CD14-positive monocyte (primary cell): Measurements from ENCODE around the gene MAD1L1. TPM values are rescaled to one million over a fixed set of nuclear protein-coding genes. Genes with fewer than 3 reads are reported as not detected.

Experiments
- DNase-seq, 3 donors: peaks; one replicate each; pipeline ENCODE4 v3.0.0-alpha.2; 2011 to 2022
- H2AFZ ChIP-seq: 2 replicates; pipeline ENCODE4 v1.6.0; 2012; ENCODE audit warnings: mild to moderate bottlenecking, low read depth, low read length, inconsistent platforms; ENCODE audit not compliant: insufficient read depth, poor library complexity, severe bottlenecking
- H3K27ac ChIP-seq, 2 donors: 1 replicate in 1 of 2; 2 replicates in 1 of 2; pipeline ENCODE4 v1.5.1; 2012 to 2013; ENCODE audit warnings: low read length in 2 of 2, control low read depth in 1 of 2, inconsistent platforms in 1 of 2, low read depth in 1 of 2, mild to moderate bottlenecking in 1 of 2
- H3K27me3 ChIP-seq, 2 donors: one replicate each; pipeline versions ENCODE4 v1.6.0 to v1.6.1; 2011 to 2013; ENCODE audit warnings: low read length in 2 of 2; ENCODE audit not compliant: control insufficient read depth in 2 of 2, insufficient read depth in 2 of 2
- H3K36me3 ChIP-seq, 2 donors: replicated peaks in 1 of 2; 1 replicate in 1 of 2; 2 replicates in 1 of 2; pipeline versions ENCODE4 v1.5.1 to v1.6.1; 2012 to 2013; ENCODE audit warnings: low read length in 2 of 2, control low read depth in 1 of 2, inconsistent platforms in 1 of 2, mild to moderate bottlenecking in 1 of 2; ENCODE audit not compliant: insufficient read depth in 2 of 2, control insufficient read depth in 1 of 2
- H3K4me1 ChIP-seq, 2 donors: 1 replicate in 1 of 2; 2 replicates in 1 of 2; pipeline versions ENCODE4 v1.5.1 to v1.6.1; 2012 to 2013; ENCODE audit warnings: low read length in 2 of 2, control low read depth in 1 of 2, inconsistent platforms in 1 of 2, mild to moderate bottlenecking in 1 of 2, moderate library complexity in 1 of 2; ENCODE audit not compliant: insufficient read depth in 2 of 2, control insufficient read depth in 1 of 2
- H3K4me2 ChIP-seq: replicated peaks from 2 replicates; pipeline ENCODE3; 2012; ENCODE audit warnings: low read length, moderate library complexity, mild to moderate bottlenecking; ENCODE audit not compliant: poor library complexity, severe bottlenecking; ENCODE audit errors: extremely low read depth
- H3K4me3 ChIP-seq, 3 experiments: fragments of 200-600 bp in 1 of 3; sonication (generic) in 1 of 3; replicated peaks in 1 of 3; 1 replicate in 2 of 3; 2 replicates in 1 of 3; pipeline ENCODE4 v1.5.1; 2011 to 2013; ENCODE audit warnings: low read length in 3 of 3, mild to moderate bottlenecking in 3 of 3, control low read depth in 2 of 3, low read depth in 2 of 3, inconsistent platforms in 1 of 3, moderate library complexity in 1 of 3
- H3K79me2 ChIP-seq: 2 replicates; pipeline ENCODE4 v1.6.0; 2012; ENCODE audit warnings: mild to moderate bottlenecking, control low read depth, inconsistent platforms, low read length, moderate library complexity; ENCODE audit not compliant: insufficient read depth
- H3K9ac ChIP-seq: 2 replicates; pipeline ENCODE4 v1.6.0; 2017; ENCODE audit warnings: low read length, mild to moderate bottlenecking; ENCODE audit not compliant: insufficient read depth, poor library complexity, severe bottlenecking
- H3K9me3 ChIP-seq, 2 donors: replicated peaks in 1 of 2; 1 replicate in 1 of 2; 2 replicates in 1 of 2; pipeline versions ENCODE4 v1.5.1 to v1.6.1; 2012 to 2013; ENCODE audit warnings: low read length in 2 of 2, control low read depth in 1 of 2; ENCODE audit not compliant: control insufficient read depth in 1 of 2, insufficient read depth in 1 of 2
- H4K20me1 ChIP-seq: 2 replicates; pipeline ENCODE4 v1.6.0; 2012; ENCODE audit warnings: mild to moderate bottlenecking, low read length, control low read depth, moderate library complexity; ENCODE audit not compliant: insufficient read depth
- H3K27ac Mint-ChIP-seq, 7 donors: one replicate each; pipeline ENCODE4 v1.8.0; 2020; ENCODE audit warnings: mild to moderate bottlenecking in 7 of 7, mixed read lengths in 7 of 7, moderate library complexity in 6 of 7, inconsistent platforms in 2 of 7
- H3K27me3 Mint-ChIP-seq, 3 donors: one replicate each; pipeline ENCODE4 v1.8.0; 2021 to 2022; ENCODE audit warnings: low read depth in 3 of 3, mild to moderate bottlenecking in 3 of 3, mixed read lengths in 3 of 3, moderate library complexity in 3 of 3, inconsistent platforms in 1 of 3
- H3K36me3 Mint-ChIP-seq, 2 donors: one replicate each; pipeline ENCODE4 v1.8.0; 2020; ENCODE audit warnings: mixed read lengths in 2 of 2, inconsistent platforms in 1 of 2, mild to moderate bottlenecking in 1 of 2
- H3K4me1 Mint-ChIP-seq: one replicate; pipeline ENCODE4 v1.8.0; 2020; ENCODE audit warnings: mild to moderate bottlenecking, mixed read lengths
- H3K4me3 Mint-ChIP-seq, 2 donors: one replicate each; pipeline ENCODE4 v1.8.0; 2020; ENCODE audit warnings: mild to moderate bottlenecking in 2 of 2, mixed read lengths in 2 of 2, moderate library complexity in 1 of 2
- H3K9me3 Mint-ChIP-seq, 7 donors: one replicate each; pipeline ENCODE4 v1.8.0; 2020 to 2022; ENCODE audit warnings: mixed read lengths in 7 of 7, mild to moderate bottlenecking in 6 of 7, moderate library complexity in 6 of 7, inconsistent platforms in 2 of 7
- WGBS: methylation state at CpG from one replicate; pipeline ENCODE4 v1.1.5; 2013; ENCODE audit warnings: missing lambda C conversion rate; ENCODE audit not compliant: insufficient coverage; 5-methylcytosine and 5-hydroxymethylcytosine counted together
- intact Hi-C, 2 donors: fragments of 100-400 bp; cut with micrococcal nuclease; formaldehyde crosslinking; loops; one replicate each; pipeline versions ENCODE4 v1.15.0 to v1.15.1; 2023
- polyA plus RNA-seq, 3 donors: library from polyadenylated mRNA; depleted of rRNA in 1 of 3; unstranded in 2 of 3; stranded (reverse) in 1 of 3; fragments of 300-500 nt in 2 of 3; fragments of >200 nt in 1 of 3; fragmentation: Illumina TruSeq in 2 of 3; gene quantifications; 1 replicate in 2 of 3; 2 replicates in 1 of 3; pipeline ENCODE4 v1.2.3, GENCODE V29; 2012 to 2021
- TF ChIP-seq, protein P1 (sequence below): fragments of 200-600 bp; IDR thresholded peaks from one replicate; pipeline ENCODE4 v1.8.0; 2022; ENCODE audit warnings: antibody characterized with exemption, mild to moderate bottlenecking

MAD1L1 gene
- polyA plus RNA-seq, 3 donors = 22.0 to 39.4 (median 33.2) TPM

DNA sequence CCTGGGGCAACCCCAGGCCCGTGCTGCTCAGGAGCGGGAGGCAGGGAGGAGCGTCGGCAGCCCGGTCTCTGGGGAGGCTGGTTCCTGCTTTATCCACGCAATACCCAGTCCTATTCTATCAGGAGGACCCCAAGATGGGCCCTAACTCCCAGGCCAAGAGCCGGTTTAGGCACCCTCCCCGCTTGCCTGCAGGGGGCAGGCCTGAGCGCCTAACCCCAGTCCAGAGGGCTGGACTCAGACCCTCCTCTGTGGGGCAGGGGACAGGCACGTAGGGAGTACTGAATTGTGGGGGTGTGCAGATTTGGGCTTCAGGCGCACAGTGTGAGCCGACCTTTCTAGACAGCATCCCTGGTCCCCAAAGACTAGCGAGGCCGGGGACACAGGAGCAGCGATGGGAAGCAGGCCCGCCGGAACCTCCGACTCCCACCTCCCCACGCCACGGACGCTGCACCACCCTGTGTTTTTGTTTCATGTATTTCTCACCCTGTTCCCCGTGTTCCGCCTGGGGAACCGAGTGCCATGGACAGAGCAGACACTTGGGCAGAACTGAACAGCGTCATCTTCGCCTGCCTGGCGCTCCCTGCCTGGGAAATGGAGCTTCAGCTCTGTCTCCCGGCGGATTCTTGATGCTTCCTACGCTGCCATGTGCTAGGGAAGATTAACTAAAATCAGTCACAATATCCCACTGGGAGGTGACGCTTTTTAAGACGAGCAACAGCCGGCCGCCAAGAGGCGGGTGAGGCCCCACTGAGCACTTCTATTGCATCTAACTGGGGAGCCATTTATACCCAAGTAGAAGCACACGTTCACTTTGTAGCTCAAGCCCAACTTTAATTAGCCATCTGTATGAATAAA is 14.6 kb upstream of the MAD1L1 start:
- H3K27ac ChIP-seq = no peak overlapping the region
- Mint-ChIP-seq H3K27ac (no peak overlapping the region), H3K4me1 (peaks cover 65% of the 10 kb centered on the region), H3K27me3 (peaks cover 0 to 3% (median 0%) of the 10 kb centered on the region in 3 donors), H3K36me3 (peaks cover 14 to 23% of the 10 kb centered on the region in 2 donors), H3K9me3 (peaks cover 0 to 3% (median 0%) of the 10 kb centered on the region in 7 donors), H3K4me3 (no peak overlapping the region)
- peaks cover 0 to 2% of the 10 kb centered on the region in 2 donors for H3K36me3 ChIP-seq
- H3K79me2 ChIP-seq = peaks cover 13% of the 10 kb centered on the region
- TF ChIP-seq, protein P1, sequence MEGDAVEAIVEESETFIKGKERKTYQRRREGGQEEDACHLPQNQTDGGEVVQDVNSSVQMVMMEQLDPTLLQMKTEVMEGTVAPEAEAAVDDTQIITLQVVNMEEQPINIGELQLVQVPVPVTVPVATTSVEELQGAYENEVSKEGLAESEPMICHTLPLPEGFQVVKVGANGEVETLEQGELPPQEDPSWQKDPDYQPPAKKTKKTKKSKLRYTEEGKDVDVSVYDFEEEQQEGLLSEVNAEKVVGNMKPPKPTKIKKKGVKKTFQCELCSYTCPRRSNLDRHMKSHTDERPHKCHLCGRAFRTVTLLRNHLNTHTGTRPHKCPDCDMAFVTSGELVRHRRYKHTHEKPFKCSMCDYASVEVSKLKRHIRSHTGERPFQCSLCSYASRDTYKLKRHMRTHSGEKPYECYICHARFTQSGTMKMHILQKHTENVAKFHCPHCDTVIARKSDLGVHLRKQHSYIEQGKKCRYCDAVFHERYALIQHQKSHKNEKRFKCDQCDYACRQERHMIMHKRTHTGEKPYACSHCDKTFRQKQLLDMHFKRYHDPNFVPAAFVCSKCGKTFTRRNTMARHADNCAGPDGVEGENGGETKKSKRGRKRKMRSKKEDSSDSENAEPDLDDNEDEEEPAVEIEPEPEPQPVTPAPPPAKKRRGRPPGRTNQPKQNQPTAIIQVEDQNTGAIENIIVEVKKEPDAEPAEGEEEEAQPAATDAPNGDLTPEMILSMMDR = peak; percentile 79
- H3K4me3 ChIP-seq = no peak overlapping the region
- H3K27me3 ChIP-seq = no peaks in the 10 kb centered on the region
- intact Hi-C loops = loop anchor here (5.0 kb wide), 2 partner anchors 105 to 110 kb away; partner anchors contain the start of gene EIF3B (in 1 of the 2)
- H3K9ac ChIP-seq = no peak overlapping the region
- H3K9me3 ChIP-seq = no peaks in the 10 kb centered on the region
- no peaks in the 10 kb centered on the region for H4K20me1 ChIP-seq
- no peak overlapping the region for H2AFZ ChIP-seq
- 94% methylated on average over 30 of the region's 36 CpGs for WGBS
- no peak for DNase-seq
- peaks cover 66% of the 10 kb centered on the region in 2 donors for H3K4me1 ChIP-seq
- H3K4me2 ChIP-seq = no peak overlapping the region

DNA sequence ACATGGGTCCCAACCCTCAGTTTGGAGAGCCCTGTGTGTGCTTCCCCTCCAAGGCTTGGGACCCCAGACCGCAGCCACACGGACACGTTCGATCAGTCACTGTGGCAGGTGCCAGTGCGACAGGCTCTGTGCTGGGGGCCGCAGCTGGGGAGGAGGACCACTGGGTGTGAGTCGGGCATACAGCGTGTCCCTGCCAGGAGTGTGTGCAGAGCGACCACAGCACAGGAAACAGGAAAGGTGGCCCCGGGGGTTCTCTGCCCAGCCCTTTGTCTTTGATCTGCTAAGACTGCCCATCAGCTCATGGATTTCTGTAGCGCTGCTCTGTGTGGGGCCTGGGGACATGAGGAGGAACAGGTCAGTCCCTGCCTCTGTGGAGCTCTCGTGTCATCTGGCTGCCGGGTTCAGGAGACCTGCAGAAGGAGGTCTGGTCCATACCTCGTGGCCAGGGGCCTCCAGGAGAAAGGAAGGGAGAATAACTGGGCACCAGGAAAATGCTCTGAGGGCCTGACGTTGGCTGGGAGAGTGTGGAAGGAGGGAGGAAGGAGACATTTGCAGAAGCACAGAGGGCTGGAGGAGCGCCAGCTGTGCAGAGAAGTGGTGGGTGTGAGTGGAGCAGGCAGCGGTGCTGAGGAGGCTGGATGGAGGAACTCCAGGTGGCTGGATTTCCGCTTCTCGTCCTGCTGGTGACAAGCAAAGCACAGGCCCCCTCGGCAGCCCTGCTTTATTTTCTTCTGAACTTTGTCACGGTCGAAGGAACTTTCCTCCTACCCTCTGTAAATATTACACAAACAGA is 13.3 kb upstream of the MAD1L1 start:
- Histone ChIP-seq H3K27me3 (no peaks in the 10 kb centered on the region), H3K4me1 (peaks cover 72 to 75% of the 10 kb centered on the region in 2 donors), H3K36me3 (no peaks in the 10 kb centered on the region), H3K79me2 (peaks cover 26% of the 10 kb centered on the region), H4K20me1 (no peaks in the 10 kb centered on the region), H3K4me3 (no peak overlapping the region), H3K9me3 (no peaks in the 10 kb centered on the region), H3K9ac (peak overlapping the region; percentile 23), H2AFZ (peak overlapping the region; percentile 64), H3K27ac (no peak overlapping the region), H3K4me2 (peak overlapping the region; percentile 13)
- H3K4me3 Mint-ChIP-seq = peak overlapping the region; percentile 45 to 79
- TF ChIP-seq, protein P1 = no peak
- intact Hi-C loops = loop anchor here (5.0 kb wide), 2 partner anchors 106 to 111 kb away; partner anchors contain the start of gene EIF3B (in 1 of the 2)
- peaks cover 11 to 18% of the 10 kb centered on the region in 2 donors for H3K36me3 Mint-ChIP-seq
- WGBS = 10% methylated on average over 16 of the region's 22 CpGs
- peaks cover 0 to 3% (median 0%) of the 10 kb centered on the region in 3 donors for H3K27me3 Mint-ChIP-seq
- peak overlapping the region in 1 of 7 donors; percentile 23 for H3K27ac Mint-ChIP-seq
- DNase-seq = peak in 1 of 3 donors; percentile 28
- peaks cover 0 to 3% (median 0%) of the 10 kb centered on the region in 7 donors for H3K9me3 Mint-ChIP-seq
- peaks cover 69% of the 10 kb centered on the region for H3K4me1 Mint-ChIP-seq
